Colon (tissue), 2 donors: ENCODE data around the gene RSPH4A.
"Not testable (repeated sequence)": the region's sequence is repeated elsewhere in the genome, so short reads cannot be mapped to it uniquely, and the experiment has no call there.

Experiments used
- FAIRE-seq: peaks from 2 replicates; lab custom pipeline; 2012; peaks lifted over from hg19 to GRCh38; lab: Jason Lieb, UNC
- donor health status: control.
- donor health status: control.

RSPH4A gene

GRCh38 chr6:116629563-116629981, 13.3 kb downstream of the RSPH4A start:
- no peak for FAIRE-seq

GRCh38 chr6:116631379-116631990, 15.2 kb downstream of the RSPH4A start:
- no peak for FAIRE-seq

DNA sequence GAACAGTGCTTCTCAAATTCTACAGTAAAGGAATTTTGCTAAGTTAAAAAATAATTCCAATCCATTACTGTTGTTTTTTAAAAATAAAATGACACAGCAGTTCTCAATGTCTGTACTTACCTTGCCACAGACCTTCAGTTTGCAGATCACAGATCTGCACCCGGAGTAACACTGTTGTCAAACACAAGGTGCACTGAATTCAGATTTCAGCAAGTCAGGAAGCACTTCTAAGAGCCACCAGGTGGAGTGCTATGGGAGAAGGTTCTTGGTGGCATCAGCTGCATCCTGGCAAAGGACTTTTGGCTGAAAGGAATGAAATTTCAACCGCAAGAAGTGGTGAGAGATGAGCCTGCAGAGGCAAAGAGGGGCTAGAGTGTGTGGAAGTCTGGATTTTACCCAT, 17.4 kb downstream of the RSPH4A start:
- no peak for FAIRE-seq

DNA sequence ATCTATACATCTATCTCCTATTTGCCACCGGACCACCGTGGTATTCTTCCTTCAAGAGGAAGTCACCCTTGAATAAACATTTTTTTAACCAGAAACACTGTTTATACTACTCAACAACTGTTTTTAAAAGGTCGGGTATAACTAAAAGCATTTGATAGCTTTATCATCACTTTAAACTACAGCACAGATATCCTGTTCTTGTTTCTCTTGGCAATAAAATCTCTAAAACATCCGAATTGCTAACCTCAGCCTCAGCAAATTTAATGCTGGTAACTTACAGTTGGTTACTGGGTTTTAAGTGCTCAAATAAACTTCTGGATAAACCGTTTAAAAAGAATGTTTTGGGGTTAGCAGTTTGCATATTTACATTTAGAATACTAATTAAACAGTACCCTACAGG, 31.9 kb downstream of the RSPH4A start:
- FAIRE-seq = no peak

DNA sequence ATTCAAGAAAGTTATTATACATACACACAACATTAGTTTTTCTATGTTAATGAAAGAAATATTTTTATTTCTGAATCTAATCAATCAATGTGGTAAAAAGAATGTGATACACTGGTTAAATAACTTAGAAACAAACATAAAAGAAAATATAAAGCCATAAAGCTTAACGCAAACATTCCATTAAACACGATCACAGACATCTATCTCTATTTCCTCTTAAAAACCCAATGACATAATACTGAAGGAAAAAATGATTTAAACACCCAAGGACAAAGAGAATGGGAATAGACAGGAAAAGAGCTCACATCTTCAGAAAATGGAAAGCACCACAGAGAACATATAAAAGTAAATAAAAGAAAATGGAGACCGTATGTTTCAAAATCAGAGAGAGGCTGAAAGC, 32.9 kb downstream of the RSPH4A start:
- FAIRE-seq = peak; percentile 38

DNA sequence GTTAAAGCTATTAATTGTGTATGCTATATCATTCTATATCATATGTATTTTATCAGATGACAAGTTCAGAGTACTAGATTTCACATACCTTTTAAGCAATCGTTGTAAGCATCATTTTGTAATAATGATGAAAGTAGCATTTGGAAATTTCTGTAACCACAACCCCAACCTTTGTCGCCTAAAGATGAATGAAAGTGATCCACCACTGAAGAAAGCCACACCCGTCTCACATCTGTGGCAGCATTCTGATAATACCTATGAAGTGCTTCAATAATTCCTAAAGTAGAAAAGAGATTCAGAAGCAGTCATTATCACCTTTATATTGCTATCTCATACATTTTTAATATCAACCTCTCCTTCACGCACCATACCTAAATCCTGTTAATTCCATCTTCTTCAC, 35.6 kb downstream of the RSPH4A start:
- FAIRE-seq = no peak

DNA sequence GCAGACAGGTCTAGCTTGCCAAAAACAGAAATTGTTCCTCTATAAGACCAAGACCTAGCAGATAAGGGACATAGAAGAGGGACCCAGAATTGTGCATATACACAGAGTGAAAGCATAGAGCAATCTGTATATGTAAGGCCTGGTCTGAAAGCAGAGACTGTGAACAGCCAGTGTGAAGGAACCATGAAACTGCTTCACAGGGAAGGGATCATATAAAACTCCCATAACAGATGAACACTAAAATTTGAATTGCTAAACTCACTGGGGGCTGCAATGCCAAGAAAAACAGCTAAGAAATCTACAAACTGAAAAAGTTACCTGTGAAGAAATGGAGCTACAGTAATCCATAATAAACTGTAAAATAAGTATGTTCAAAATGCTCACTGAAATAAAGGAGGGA, 45.3 kb downstream of the RSPH4A start:
- no peak for FAIRE-seq

- FAIRE-seq = no peak
Observed at GRCh38 chr6:116662202-116662601, 45.9 kb downstream of the RSPH4A start.

DNA sequence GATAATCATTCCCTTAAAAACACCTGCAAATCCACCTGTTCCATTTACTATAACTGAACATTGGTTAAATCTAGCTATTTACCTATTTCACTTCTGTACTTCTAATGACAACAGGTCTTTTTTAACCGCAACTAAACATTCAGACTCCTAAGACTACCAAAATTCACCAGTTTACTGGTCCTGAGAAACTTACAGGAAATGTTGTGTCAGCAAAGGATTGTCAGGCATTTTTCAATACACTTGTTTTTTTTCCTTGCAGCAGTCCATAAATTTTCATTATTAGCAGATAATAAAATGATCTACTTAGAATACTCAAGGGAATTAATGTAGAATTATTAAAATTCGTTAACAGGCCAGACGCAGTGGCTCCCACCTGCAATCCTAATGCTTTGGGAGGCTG, 47.0 kb downstream of the RSPH4A start:
- no peak for FAIRE-seq

- not testable (repeated sequence) for FAIRE-seq
Observed at GRCh38 chr6:116664169-116664568, 47.9 kb downstream of the RSPH4A start.

DNA sequence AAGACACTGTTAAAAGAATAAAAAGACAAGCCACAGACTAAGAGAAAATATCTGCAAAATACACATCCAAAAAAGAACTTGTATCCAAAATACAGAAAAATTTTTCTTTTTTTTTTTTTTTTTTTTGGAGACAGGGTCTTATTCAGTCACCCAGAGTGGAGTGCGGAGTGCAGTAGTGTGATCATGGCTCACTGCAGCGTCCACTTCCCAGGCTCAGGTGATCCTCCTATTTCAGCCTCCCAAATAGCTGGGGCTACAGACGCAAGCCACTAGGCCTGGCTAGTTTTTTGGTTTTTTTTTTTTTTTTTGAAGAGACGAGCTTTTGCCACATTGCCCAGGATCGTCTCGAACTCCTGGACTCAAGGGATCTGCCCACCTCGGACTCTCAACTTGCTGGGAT, 49.2 kb downstream of the RSPH4A start:
- no peak for FAIRE-seq

DNA sequence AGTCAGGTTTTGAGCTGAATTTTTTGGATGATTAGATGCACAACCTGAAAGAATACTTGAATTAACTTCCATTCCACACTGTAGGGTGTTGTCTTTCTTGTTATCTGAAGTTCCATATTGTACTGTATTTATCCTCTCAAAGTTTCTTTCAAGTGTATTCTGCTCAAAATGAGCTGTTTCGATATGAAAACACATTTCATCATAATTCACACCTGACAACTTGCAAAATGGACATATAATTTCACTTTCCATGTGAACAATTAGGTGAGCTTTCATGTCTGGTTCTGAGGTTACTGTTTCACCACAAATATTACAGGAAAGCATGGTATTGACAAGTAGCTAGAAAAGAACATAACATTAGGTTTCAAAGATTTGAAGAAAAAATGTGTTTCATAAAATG, 50.6 kb downstream of the RSPH4A start:
- no peak for FAIRE-seq

- no peak for FAIRE-seq
Observed at GRCh38 chr6:116667623-116668022, 51.3 kb downstream of the RSPH4A start.

DNA sequence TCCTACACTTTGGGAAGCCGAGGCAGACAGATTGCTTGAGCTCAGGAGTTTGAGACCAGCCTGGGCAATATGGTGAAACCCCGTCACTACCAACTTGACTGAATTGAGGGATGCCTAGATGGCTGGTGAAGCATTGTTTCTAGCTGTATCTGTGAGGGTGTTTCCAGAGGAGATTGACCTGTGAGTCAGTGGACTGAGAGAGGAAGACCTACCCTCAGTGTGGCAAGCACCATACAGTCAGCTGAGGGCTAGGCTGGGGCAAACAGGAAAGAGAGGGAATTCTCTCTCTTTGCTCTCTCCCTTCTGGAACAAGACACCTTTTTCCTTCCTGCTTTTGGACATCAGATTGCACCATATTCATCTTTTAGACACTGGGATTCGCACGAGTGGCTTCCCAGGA, 56.0 kb downstream of the RSPH4A start:
- FAIRE-seq = no peak

- no peak for FAIRE-seq
Observed at GRCh38 chr6:116676021-116676420, 59.7 kb downstream of the RSPH4A start.

DNA sequence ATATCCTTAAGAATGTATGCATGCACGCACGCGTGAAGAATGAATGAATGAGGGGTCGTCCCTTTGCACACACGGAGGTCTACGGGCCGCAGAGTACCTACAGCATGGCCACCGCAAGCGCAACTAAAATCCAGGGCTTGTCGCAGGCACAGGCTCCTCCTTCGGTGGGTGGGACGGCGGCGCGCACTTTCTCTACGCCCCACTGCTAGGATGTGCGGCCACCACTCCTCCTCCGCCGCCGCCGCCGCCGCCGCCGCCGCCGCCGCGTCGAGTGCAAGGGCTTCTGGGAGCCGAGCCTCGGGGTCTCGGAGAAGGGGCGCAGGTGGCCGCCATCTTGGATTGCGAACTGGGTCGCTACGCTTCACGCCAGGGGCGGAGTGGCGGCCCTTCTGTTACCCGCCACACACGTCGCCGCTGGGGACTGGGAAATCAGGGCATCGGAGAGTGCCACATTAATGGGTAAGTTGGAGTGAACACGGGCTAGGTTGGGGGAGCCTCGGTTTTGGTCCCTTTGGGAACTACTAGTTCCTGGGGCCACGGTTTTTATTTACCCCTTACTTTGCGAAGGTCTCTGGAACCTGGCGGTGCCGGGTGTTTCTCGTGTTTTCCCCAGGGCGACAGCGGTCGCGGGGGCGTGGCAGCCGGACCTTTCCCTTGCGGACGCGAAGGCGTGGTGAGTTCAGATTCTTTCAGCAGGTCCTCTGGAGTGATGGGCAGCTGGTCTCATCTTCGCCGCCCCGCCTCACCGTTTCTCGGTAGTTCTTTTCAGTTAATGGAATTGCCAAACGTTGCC, 64.8 kb downstream of the RSPH4A start, which contains the start of gene KPNA5:
Gene KPNA5, plus strand, starts transcription at position 332 of the 793 bp plus-strand sequence. Its CDS starts 124 bp downstream, at position 456.
- no peak for FAIRE-seq

DNA sequence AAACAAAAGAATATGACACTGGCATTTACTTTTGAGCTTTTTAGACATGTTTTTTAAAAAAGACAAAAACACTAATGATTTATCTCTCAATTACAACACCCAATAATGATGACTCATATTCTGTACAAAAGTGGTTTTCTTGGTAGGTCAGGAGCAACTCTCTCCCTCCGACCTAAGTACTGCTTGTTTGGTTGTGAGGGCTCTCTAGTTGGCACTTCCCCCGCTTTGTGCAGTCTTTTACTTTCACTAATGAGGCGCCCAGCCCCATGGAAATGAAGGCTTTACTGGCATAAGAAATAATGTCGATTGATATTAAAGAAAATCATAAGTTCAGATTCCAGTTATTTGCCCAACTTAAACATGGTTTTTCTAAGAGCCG, 66.0 kb downstream of the RSPH4A start:
- no peak for FAIRE-seq
